HG03520 (cell line): ENCODE data around the gene GLT1D1.

Experiments
- ATAC-seq: cut with Tn5 transposase; IDR thresholded peaks from one replicate; pipeline ENCODE4 v1.9.1; 2021; ENCODE audit warnings: mild to moderate bottlenecking, moderate library complexity; ENCODE audit not compliant: unreplicated experiment

The GLT1D1 gene

DNA sequence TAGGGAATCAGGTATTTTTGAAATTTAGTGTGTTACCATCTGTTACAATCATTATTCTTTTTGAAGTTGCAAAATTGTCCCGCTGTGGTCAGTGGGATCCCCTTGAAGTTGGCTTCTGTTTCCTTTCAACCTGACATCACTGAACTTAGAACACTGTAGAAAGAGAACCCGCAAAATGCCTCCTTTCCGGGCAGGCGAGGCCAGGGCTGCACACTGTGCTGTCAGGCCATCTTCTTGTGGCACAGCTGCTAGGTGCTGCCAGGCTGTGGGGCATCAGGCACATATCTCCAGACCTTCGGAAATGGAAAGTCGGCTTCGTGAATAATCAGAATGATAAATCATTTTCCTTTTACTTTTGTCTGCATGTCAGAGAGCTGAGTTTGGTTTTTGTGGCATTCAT lies 103.5 kb downstream of the GLT1D1 start:
- ATAC-seq: no peak

- ATAC-seq: no peak
Observed at GRCh38 chr12:128959901-128960300, 106.6 kb downstream of the GLT1D1 start.

- ATAC-seq: no peak
Observed at GRCh38 chr12:128961308-128961902, 108.1 kb downstream of the GLT1D1 start.

- ATAC-seq: no peak
Observed at GRCh38 chr12:128961957-128962356, 108.7 kb downstream of the GLT1D1 start.

DNA sequence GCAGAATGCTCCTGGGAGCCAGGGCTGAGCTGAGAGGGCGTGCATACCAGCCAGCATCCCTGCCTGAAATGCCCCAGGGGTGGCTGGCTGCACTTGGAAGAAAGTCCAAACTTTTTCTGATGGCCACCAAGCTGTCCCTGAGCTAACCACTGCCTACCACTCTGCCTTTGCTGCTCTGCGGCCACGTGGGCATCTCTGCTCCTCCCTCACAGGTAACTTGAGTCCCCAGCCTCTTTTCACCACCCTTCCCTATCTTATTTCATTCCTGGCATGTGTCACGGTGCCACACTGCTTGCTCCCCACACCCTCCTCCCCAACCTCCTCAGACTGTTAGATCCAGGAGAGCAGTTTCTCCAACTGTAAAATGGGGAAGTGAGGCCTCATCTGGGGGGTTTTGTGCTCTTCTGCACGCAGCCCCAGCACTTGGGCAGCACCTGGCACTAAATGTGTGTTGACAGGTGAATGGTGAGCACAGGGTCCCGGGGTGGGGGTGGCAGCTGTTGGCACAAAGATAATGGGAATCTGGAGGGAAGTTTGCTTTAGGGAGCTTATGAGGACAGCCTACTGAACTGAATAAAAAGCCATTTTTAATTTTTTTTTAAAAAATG lies 113.0 kb downstream of the GLT1D1 start:
- ATAC-seq: no peak

- ATAC-seq: no peak
Observed at GRCh38 chr12:128968668-128969067, 115.4 kb downstream of the GLT1D1 start.

- peak; percentile 82 for ATAC-seq
Observed at GRCh38 chr12:128969480-128970055, 116.3 kb downstream of the GLT1D1 start.

GRCh38 chr12:128970110-128970509 lies 116.8 kb downstream of the GLT1D1 start:
- no peak for ATAC-seq

- ATAC-seq: no peak
Observed at GRCh38 chr12:128970941-128971340, 117.7 kb downstream of the GLT1D1 start.

DNA sequence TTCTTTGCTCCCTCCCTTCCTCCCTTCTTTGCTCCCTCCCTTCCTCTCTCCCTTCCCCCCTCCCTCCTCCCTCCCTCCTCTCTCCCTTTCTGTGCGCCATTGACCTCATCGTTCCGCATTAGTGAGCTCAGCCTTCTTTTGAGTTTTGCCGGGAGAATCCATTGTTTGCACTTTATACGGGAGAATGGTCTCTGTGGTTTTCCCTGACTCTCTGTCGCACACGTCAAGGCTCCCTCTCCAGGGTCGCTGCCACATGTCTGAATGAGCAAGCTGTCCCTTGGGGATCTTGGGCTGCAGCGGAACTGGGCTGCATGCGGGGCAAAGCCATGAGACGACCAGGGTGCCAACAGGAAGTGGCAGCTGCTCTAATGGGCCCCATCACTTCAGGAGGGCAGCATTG lies 118.5 kb downstream of the GLT1D1 start:
- ATAC-seq: no peak

DNA sequence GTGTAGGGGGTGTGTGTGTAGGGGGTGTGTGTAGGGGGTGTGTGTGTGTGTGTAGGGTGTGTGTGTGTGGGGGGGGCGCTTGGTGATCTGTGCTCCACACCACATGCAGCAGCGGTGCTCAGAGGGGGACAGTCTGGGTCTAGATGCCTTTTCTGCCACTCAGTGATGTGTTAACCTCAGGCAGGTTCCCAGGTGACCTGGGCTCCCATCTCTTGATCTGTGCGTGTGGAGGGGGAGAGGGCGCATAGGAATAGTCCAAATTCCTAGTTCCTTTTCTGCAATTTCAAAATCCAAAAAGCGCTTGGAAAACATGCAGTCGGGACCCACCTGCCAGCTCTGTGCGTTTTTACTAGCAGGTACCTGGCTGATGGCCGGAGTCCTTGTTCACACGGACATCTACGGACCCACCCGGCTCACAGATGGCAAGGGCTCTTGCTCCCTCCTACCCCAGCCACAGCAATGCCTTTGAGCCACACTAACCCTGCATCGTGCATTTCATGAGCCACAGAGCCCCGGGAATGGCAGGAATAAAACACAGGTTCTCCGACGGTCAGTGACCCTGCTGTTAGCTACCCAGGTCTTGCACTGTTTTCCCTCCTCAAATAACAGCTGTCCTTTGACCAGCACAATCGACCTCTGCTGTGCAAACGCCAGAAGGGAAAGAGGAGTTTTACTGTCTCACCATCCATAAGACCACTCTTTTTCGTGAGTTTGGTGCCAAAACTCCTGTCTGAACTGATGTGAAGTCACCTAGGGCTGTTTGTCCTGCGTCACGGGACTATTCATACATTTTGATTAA lies 120.8 kb downstream of the GLT1D1 start:
- ATAC-seq: no peak

- ATAC-seq: no peak
Observed at GRCh38 chr12:128974881-128975280, 121.6 kb downstream of the GLT1D1 start.

GRCh38 chr12:128976120-128976738 lies 123.0 kb downstream of the GLT1D1 start:
- no peak for ATAC-seq

GRCh38 chr12:128977441-128977840 lies 124.2 kb downstream of the GLT1D1 start:
- ATAC-seq: no peak

DNA sequence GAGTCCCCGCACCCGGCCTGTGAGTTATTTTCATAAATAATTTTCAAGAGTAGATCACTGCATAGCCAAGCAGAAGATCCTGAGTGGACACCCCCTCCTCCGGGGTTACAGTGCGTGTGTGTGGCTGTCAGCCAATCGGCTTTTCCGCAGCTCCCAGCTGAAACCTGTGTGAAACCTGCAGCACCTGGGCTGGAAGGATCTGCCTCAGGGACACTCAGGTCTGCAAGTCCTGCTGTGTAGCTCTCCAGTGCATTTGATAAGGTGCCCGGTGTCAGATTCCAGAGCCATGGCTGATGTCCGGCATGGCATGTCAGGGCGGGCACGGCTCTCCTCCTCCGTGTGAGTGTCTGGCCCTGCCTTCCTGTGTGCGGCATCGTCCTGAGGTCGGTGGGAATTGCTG lies 124.8 kb downstream of the GLT1D1 start:
- ATAC-seq: no peak

- no peak for ATAC-seq
Observed at GRCh38 chr12:128980623-128981022, 127.3 kb downstream of the GLT1D1 start.

DNA sequence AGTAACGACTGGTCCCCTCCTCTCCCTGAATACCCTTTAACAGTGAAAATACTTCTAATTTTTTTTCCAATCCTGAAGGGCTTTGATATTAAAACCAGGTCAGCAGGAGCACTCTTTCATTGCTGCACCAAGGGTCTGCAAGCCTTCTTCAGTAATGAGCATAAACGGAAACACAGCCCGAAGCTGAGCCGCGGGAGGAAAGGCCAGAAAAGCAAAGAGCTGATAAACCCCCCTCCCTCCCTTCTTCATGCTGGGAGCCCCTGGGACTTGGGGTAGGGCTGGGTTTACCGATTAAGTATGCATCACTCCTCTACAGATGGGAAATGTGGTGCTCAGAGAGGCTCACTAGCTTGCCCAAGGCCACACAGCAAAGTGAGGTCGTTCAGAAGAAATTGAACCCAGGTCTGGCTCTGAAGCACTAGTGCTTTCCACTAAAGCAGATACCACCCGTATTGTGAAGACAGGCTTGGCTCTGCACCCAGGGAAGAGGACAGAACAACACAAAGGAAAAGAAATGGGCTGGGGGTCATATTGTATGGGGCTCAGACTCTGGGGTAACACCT lies 128.8 kb downstream of the GLT1D1 start:
- ATAC-seq: no peak

DNA sequence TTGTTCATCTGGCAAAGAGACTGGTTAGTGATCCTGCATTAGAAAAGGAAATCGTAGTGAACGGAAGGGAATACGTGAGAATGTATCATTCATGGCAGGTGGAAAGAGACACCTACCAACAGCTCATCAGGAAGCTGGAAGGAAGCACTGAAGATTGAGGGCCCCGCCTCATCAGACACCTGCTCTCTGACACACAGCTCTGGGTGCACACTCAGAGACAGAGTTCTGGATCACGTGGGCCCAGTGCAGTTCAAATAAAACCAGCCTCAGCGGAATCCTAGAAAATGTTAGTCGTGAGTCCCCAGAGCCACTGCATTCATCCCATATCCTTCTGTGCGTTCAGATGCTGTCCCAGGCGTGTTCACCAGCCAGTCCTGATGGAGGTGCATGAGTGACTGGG lies 129.7 kb downstream of the GLT1D1 start:
- ATAC-seq: no peak

DNA sequence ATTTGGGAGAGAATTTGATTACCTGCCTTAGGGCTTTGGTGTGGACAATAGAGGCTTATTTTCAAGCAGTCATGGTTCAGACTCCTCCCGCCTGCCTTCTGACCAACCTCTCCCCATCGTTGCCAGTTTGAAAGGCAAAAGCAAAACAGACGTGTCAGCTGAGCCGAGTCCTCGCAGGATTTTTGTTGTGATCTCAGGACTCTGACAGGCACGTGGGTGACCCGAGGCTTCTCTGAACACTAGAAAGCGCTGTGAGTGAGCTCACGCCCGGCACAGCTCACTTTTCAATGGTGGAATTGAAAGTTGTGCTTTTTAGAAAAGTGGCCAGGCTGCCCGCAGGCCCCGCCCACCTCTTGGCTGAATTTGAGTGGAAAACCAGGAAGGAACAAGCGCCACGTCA lies 130.1 kb downstream of the GLT1D1 start:
- ATAC-seq: no peak

GRCh38 chr12:128986957-128987356 lies 133.7 kb downstream of the GLT1D1 start:
- ATAC-seq: no peak

GRCh38 chr12:128989287-128989686 lies 136.0 kb downstream of the GLT1D1 start:
- no peak for ATAC-seq
